Loucy (cell line): ENCODE results near the gene ALK.

Experiments used
- H2AFZ ChIP-seq: fragments of 200-600 bp; sonication (generic); 2 replicates; pipeline ENCODE4 v1.6.0; 2016; ENCODE audit warnings: antibody characterized with exemption, mild to moderate bottlenecking, low read length, moderate library complexity
- H3F3A ChIP-seq: fragments of 200-600 bp; 2 replicates; pipeline ENCODE4 v1.6.0; 2016; ENCODE audit warnings: antibody characterized with exemption, low read depth, mild to moderate bottlenecking
- H3K27me3 ChIP-seq: fragments of 200-600 bp; sonication (generic); 2 replicates; pipeline ENCODE4 v1.6.1; 2014; ENCODE audit warnings: low read length, mild to moderate bottlenecking; ENCODE audit not compliant: insufficient read depth, poor library complexity, severe bottlenecking
- H3K36me3 ChIP-seq: fragments of 200-600 bp; sonication (generic); 2 replicates; pipeline ENCODE4 v1.6.1; 2016; ENCODE audit warnings: low read length; ENCODE audit not compliant: insufficient read depth
- H3K4me1 ChIP-seq: fragments of 200-600 bp; sonication (generic); 2 replicates; pipeline ENCODE4 v1.5.1; 2014; ENCODE audit warnings: low read length, mild to moderate bottlenecking; ENCODE audit not compliant: insufficient read depth, poor library complexity, severe bottlenecking
- H3K4me2 ChIP-seq: fragments of 200-600 bp; sonication (generic); 2 replicates; pipeline ENCODE4 v1.6.0; 2014; ENCODE audit warnings: antibody characterized with exemption, low read length, low read depth, mild to moderate bottlenecking; ENCODE audit not compliant: poor library complexity, severe bottlenecking
- H3K4me3 ChIP-seq: fragments of 200-600 bp; sonication (generic); 2 replicates; pipeline ENCODE4 v1.5.1; 2014; ENCODE audit warnings: low read length, mild to moderate bottlenecking, mixed read lengths; ENCODE audit not compliant: poor library complexity, severe bottlenecking
- H3K79me2 ChIP-seq: fragments of 200-600 bp; sonication (generic); 2 replicates; pipeline ENCODE4 v1.6.1; 2014; ENCODE audit warnings: low read length; ENCODE audit not compliant: insufficient read depth
- H3K9ac ChIP-seq: fragments of 200-600 bp; sonication (generic); 2 replicates; pipeline ENCODE4 v1.6.0; 2014; ENCODE audit warnings: mild to moderate bottlenecking, low read depth, low read length, moderate library complexity; ENCODE audit not compliant: poor library complexity, severe bottlenecking
- H3K9me2 ChIP-seq: fragments of 200-600 bp; sonication (generic); replicated peaks from 2 replicates; pipeline ENCODE4 v1.6.1; 2016; ENCODE audit warnings: low read depth, low read length, mixed read lengths
- H3K9me3 ChIP-seq: fragments of 200-600 bp; sonication (generic); 2 replicates; pipeline ENCODE4 v1.6.1; 2014; ENCODE audit warnings: mild to moderate bottlenecking, antibody characterized with exemption, low read length, low read depth; ENCODE audit not compliant: insufficient read depth
- H4K20me1 ChIP-seq: fragments of 200-600 bp; sonication (generic); 2 replicates; pipeline ENCODE4 v1.6.0; 2014; ENCODE audit warnings: antibody characterized with exemption, low read length, mild to moderate bottlenecking; ENCODE audit not compliant: insufficient read depth, poor library complexity, severe bottlenecking
- CTCF ChIP-seq: fragments of 200-600 bp; sonication (generic); conservative IDR thresholded peaks from 2 replicates; pipeline ENCODE4 v1.5.1; 2014; ENCODE audit warnings: mild to moderate bottlenecking, antibody characterized with exemption, low read length
- EZH2phosphoT487 ChIP-seq: fragments of 200-600 bp; IDR thresholded peaks from 2 replicates; pipeline ENCODE4 v1.6.1; 2018; ENCODE audit warnings: antibody characterized with exemption, mild to moderate bottlenecking, moderate library complexity, borderline replicate concordance

Gene ALK

GRCh38 chr2:29430382-29431112, 490.8 kb downstream of the ALK start:
- Histone ChIP-seq H3K27me3 (no peaks in the 10 kb centered on the region), H3K4me2 (no peak overlapping the region), H3K9ac (no peak overlapping the region), H3K79me2 (no peaks in the 10 kb centered on the region), H3F3A (no peaks in the 10 kb centered on the region), H3K9me2 (no peaks in the 10 kb centered on the region), H2AFZ (no peak overlapping the region), H3K4me1 (no peaks in the 10 kb centered on the region), H3K4me3 (no peak overlapping the region), H3K9me3 (no peaks in the 10 kb centered on the region), H3K36me3 (no peaks in the 10 kb centered on the region), H4K20me1 (no peaks in the 10 kb centered on the region)
- TF ChIP-seq CTCF (no peak), EZH2phosphoT487 (no peak)

GRCh38 chr2:29426354-29426753, 495.0 kb downstream of the ALK start:
- H3K9me2 ChIP-seq = no peaks in the 10 kb centered on the region
- H3K4me1 ChIP-seq = no peaks in the 10 kb centered on the region
- TF ChIP-seq CTCF (no peak), EZH2phosphoT487 (no peak)
- no peak overlapping the region for H3K9ac ChIP-seq
- no peaks in the 10 kb centered on the region for H3K36me3 ChIP-seq
- H3K4me3 ChIP-seq = no peak overlapping the region
- no peaks in the 10 kb centered on the region for H4K20me1 ChIP-seq
- no peaks in the 10 kb centered on the region for H3K79me2 ChIP-seq
- no peak overlapping the region for H2AFZ ChIP-seq
- H3K27me3 ChIP-seq = no peaks in the 10 kb centered on the region
- no peak overlapping the region for H3K4me2 ChIP-seq
- no peaks in the 10 kb centered on the region for H3K9me3 ChIP-seq
- no peaks in the 10 kb centered on the region for H3F3A ChIP-seq

GRCh38 chr2:29425866-29426265, 495.5 kb downstream of the ALK start:
- Histone ChIP-seq H3K9me2 (no peaks in the 10 kb centered on the region), H3K9ac (no peak overlapping the region), H3K4me2 (no peak overlapping the region), H3K9me3 (no peaks in the 10 kb centered on the region), H3K27me3 (no peaks in the 10 kb centered on the region), H3K36me3 (no peaks in the 10 kb centered on the region), H3F3A (no peaks in the 10 kb centered on the region), H3K79me2 (no peaks in the 10 kb centered on the region), H3K4me3 (no peak overlapping the region), H2AFZ (no peak overlapping the region), H4K20me1 (no peaks in the 10 kb centered on the region), H3K4me1 (no peaks in the 10 kb centered on the region)
- TF ChIP-seq EZH2phosphoT487 = no peak
- no peak for TF ChIP-seq CTCF
